Prostate gland (tissue), 2 donors: ENCODE results near the gene ZNF782. TPM values are rescaled to one million over a fixed set of nuclear protein-coding genes. Genes with fewer than 3 reads are reported as not detected.
A peak's percentile ranks its signal among the peaks of the same experiment; 100 is the strongest.
"Not testable (repeated sequence)": the region's sequence is repeated elsewhere in the genome, so short reads cannot be mapped to it uniquely, and the experiment has no call there.

Experiments
- DNase-seq: peaks from one replicate; pipeline ENCODE4 v3.0.0-alpha.2; 2019; ENCODE audit warnings: low spot score
- H3K27ac ChIP-seq, 2 donors: fragments of 200-600 bp; sonication (generic); 2 replicates each; pipeline ENCODE4 v1.5.1; 2017 to 2019
- H3K27me3 ChIP-seq: fragments of 200-600 bp; sonication (generic); replicated peaks from 2 replicates; pipeline ENCODE4 v1.5.1; 2019; ENCODE audit not compliant: insufficient read depth
- H3K36me3 ChIP-seq, 2 donors: fragments of 200-600 bp; sonication (generic); 1 replicate in 1 of 2; 2 replicates in 1 of 2; pipeline versions ENCODE4 v1.5.1 to v1.8.1; 2017 to 2019
- H3K4me1 ChIP-seq: fragments of 200-600 bp; sonication (generic); replicated peaks from 2 replicates; pipeline ENCODE4 v1.5.1; 2019
- H3K4me3 ChIP-seq, 2 donors: fragments of 200-600 bp; sonication (generic); 2 replicates each; pipeline ENCODE4 v1.5.1; 2017 to 2019
- H3K9me3 ChIP-seq: fragments of 200-600 bp; sonication (generic); 2 replicates; pipeline ENCODE4 v1.5.1; 2017
- POLR2A ChIP-seq: fragments of 450-650 bp; IDR thresholded peaks from one replicate; pipeline ENCODE4 v1.6.1; 2016; ENCODE audit warnings: antibody characterized with exemption, mild to moderate bottlenecking
- POLR2AphosphoS5 ChIP-seq: sonication (generic); formaldehyde crosslinking; IDR thresholded peaks from one replicate; pipeline ENCODE4 v1.6.1; 2017; ENCODE audit warnings: antibody characterized with exemption
- WGBS: methylation state at CpG from one replicate; pipeline ENCODE4 v1.1.5; 2018; 5-methylcytosine and 5-hydroxymethylcytosine counted together
- intact Hi-C: fragments of 100-400 bp; cut with DNase I; formaldehyde crosslinking; loops from one replicate; pipeline ENCODE4 v1.14.2; 2022
- total RNA-seq, 2 donors: library from RNA; depleted of rRNA; stranded (reverse); fragments of >200 nt; gene quantifications; one replicate each; pipeline ENCODE4 v1.1.0, GENCODE V29; 2016
- TF ChIP-seq, protein P1 (sequence below), 4 experiments: fragments of 200-600 bp in 2 of 4; fragments of 450-650 bp in 2 of 4; sonication (generic) in 2 of 4; IDR thresholded peaks; 1 replicate in 3 of 4; 2 replicates in 1 of 4; pipeline ENCODE4 v1.5.1; 2016 to 2019; ENCODE audit warnings: antibody characterized with exemption in 4 of 4, mild to moderate bottlenecking in 2 of 4, moderate library complexity in 2 of 4

ZNF782 gene
- total RNA-seq: 10 to 100 TPM; 15.8 to 30.9 TPM

DNA sequence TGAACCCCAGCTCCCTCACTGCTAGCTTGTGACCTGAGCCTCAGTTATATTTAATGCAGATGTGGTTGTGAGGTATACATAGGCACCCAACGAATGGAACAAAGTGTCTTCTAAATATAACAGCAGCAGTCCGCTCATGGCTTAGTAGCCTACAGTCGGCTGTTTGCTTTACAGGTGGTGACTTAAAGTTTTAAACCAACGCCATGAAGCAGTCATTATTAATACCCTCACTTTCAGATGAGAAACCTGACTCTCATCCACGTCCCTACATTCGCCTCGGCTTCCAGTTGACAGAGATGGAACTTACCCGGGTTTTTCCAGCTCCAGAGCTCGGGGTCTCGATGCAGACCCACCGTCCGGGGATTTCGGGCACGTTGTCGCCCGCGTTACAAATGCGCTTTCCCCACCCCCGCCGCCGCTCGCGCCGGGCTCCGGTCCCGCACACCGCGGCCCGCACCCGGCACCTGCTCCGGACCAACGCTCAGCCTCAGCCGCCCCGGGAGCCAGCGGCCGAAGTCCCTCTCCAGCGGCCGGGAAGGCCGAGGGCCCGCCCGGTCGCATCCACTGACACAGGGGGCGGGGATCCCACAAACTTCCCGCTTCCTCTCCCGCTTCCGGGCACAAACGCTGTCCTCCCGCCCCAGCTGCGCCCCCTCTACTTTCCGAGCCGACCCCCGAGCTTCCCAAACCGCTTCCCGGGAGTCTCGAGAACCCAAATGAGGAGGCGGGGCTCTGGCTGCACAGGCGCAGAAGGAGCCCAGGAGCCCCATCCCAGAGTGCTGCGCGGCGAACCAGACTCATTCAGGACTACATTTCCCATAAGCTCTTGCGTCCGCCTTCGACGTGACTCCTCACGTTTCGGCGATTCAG, at the start of gene ZNF782:
ZNF782 (minus strand) TSS at position 734 of the 870 bp plus-strand sequence. CDS start 2,553 bp downstream, outside the sequence.
- Histone ChIP-seq H3K9me3 (no peaks in the 10 kb centered on the region), H3K4me1 (no peaks in the 10 kb centered on the region), H3K27ac (peak within 1 kb of the TSS; percentile 78 to 82), H3K36me3 (no peaks in the 10 kb centered on the region), H3K27me3 (no peaks in the 10 kb centered on the region), H3K4me3 (peak within 1 kb of the TSS; percentile 72 to 91)
- intact Hi-C loops: loop anchor here (10.0 kb wide), 1 partner anchor 381 kb away; no protein-coding TSS in a partner anchor
- peak; percentile 92 for DNase-seq
- TF ChIP-seq POLR2AphosphoS5 (peak; percentile 98), POLR2A (peak; percentile 73)
- TF ChIP-seq, protein P1, sequence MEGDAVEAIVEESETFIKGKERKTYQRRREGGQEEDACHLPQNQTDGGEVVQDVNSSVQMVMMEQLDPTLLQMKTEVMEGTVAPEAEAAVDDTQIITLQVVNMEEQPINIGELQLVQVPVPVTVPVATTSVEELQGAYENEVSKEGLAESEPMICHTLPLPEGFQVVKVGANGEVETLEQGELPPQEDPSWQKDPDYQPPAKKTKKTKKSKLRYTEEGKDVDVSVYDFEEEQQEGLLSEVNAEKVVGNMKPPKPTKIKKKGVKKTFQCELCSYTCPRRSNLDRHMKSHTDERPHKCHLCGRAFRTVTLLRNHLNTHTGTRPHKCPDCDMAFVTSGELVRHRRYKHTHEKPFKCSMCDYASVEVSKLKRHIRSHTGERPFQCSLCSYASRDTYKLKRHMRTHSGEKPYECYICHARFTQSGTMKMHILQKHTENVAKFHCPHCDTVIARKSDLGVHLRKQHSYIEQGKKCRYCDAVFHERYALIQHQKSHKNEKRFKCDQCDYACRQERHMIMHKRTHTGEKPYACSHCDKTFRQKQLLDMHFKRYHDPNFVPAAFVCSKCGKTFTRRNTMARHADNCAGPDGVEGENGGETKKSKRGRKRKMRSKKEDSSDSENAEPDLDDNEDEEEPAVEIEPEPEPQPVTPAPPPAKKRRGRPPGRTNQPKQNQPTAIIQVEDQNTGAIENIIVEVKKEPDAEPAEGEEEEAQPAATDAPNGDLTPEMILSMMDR (IDR thresholded peaks at IDR 0.05): peak in 1 of 4 experiments; percentile 24
- WGBS: under 1% methylated on average over 67 of the region's 67 CpGs

DNA sequence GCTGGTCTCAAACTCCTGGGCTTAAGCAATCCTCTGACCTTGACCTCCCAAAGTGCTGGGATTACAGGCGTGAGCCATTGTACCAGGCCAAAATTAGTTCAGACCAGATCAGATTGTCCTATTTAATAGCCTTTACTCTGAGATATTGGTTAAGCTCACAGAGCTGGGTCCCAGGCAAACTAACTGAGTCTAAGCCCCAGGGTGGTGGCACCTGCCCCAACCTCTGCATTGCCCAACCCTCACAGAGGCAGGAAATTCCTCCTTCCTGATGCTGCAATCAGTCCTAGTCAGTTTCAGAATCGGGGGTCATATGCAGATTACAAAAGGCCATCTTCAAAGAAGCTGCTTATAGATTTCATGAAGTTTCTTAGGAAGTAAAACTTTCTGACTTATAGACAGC, 45.7 kb upstream of the ZNF782 start:
- H3K36me3 ChIP-seq, H3K9me3 ChIP-seq, DNase-seq, H3K27me3 ChIP-seq, H3K4me3 ChIP-seq, intact Hi-C loops, H3K4me1 ChIP-seq, H3K27ac ChIP-seq: not testable (repeated sequence)
- 63% methylated on average over 1 of the region's 2 CpGs for WGBS

DNA sequence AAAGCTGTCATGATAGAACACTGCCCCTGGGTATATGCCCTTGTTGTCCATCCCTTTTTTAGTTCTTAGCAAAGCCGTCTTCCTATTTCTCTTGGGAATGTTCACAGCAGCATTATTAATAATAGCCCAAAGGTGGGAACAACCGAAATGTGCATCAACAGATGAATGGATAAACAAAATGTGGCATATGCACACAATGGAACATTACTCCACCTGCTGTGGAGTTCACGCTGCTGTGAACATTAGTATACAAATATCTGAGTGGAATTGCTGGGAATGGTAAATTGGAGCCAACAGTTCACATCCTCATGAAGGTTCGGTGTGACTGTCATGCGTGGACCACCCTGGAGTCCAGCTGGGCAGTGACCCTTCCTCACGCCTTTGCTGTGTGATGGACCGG, 37.8 kb upstream of the ZNF782 start:
- TF ChIP-seq, protein P1 (IDR thresholded peaks at IDR 0.05): no peak
- TF ChIP-seq POLR2AphosphoS5 (no peak), POLR2A (no peak)
- H3K4me3 ChIP-seq: no peak overlapping the region
- WGBS: 98% methylated on average over 7 of the region's 7 CpGs
- no peaks in the 10 kb centered on the region for H3K27me3 ChIP-seq
- H3K27ac ChIP-seq: no peak overlapping the region
- H3K36me3 ChIP-seq: peaks cover 0 to 4% of the 10 kb centered on the region in 2 donors
- H3K4me1 ChIP-seq: no peaks in the 10 kb centered on the region
- DNase-seq: no peak
- no peaks in the 10 kb centered on the region for H3K9me3 ChIP-seq
- intact Hi-C loops: no loop called here

DNA sequence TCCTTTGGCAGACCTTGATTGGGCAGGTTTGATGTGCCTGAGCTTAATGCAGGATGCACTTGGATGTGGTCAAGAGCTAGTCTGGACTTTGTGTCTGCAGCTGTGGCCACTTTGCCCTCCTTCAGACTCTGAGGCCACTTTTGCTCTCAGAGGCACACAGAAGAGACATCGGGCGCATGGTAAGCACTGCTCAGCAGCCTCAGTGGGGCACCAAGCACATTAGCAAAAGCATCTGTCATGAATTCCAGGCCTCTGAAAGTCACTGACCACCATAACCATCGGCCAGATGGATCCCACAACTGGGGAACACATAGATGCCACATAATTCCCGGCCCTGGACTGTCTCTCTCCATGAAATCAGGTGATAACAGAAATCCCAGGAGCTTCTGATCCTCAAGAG, 34.3 kb upstream of the ZNF782 start:
- Histone ChIP-seq H3K4me3 (no peak overlapping the region), H3K4me1 (no peaks in the 10 kb centered on the region), H3K27me3 (no peaks in the 10 kb centered on the region), H3K9me3 (no peaks in the 10 kb centered on the region), H3K36me3 (no peaks in the 10 kb centered on the region), H3K27ac (no peak overlapping the region)
- DNase-seq: no peak
- TF ChIP-seq POLR2A (no peak), POLR2AphosphoS5 (no peak)
- TF ChIP-seq, protein P1 (IDR thresholded peaks at IDR 0.05): no peak
- intact Hi-C loops: no loop called here
- WGBS: 98% methylated on average over 4 of the region's 4 CpGs

DNA sequence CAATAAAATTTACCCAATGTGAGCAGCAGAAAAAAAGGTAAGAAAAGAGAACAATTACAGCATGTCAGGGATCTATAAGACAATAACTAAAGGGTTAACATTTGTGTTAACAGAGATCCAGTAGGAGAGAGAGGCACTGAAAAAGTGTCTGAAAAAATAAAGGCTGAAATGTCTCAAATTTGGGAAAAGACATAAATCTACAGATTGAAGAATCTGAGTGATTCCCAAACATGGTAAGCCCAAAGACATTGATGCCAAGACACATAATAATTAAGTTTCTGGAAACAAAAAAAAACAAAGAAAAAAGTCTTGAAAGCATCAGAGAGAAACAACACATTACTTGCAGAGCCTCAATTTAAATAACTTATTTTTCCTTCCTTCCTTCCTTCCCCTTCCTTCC, 31.1 kb upstream of the ZNF782 start:
- TF ChIP-seq, protein P1 (IDR thresholded peaks at IDR 0.05): no peak
- TF ChIP-seq POLR2A (no peak), POLR2AphosphoS5 (no peak)
- no peak for DNase-seq
- Histone ChIP-seq H3K27me3 (no peaks in the 10 kb centered on the region), H3K9me3 (no peaks in the 10 kb centered on the region), H3K27ac (no peak overlapping the region), H3K4me1 (no peaks in the 10 kb centered on the region), H3K4me3 (no peak overlapping the region), H3K36me3 (no peaks in the 10 kb centered on the region)
- intact Hi-C loops: no loop called here
